ENCODE results near the gene TRANK1. TPM values are rescaled to one million over a fixed set of nuclear protein-coding genes. Genes with fewer than 3 reads are reported as not detected.

Gene TRANK1
- total RNA-seq, 4 donors from 2014 or later: 9.4 to 31.5 (median 14.6) TPM

GRCh38 chr3:36928220-36928619 lies 16.6 kb downstream of the TRANK1 start:
- no peak for ATAC-seq (ENCODE audit: low FRiP score)
- no peak for TF ChIP-seq CTCF (IDR thresholded peaks at IDR 0.05)

GRCh38 chr3:36926292-36926897 lies 18.5 kb downstream of the TRANK1 start:
- ATAC-seq (ENCODE audit: low FRiP score) (no peak), DNase-seq (ENCODE audit: low spot score) (no peak)
- no peak for TF ChIP-seq CTCF (IDR thresholded peaks at IDR 0.05)

More at GRCh38 chr3:36928220-36928619, 16.6 kb downstream of the TRANK1 start:
- DNase-seq (ENCODE audit: low spot score): no peak

GRCh38 chr3:36924744-36925521 lies 19.9 kb downstream of the TRANK1 start:
- no peak for TF ChIP-seq CTCF (IDR thresholded peaks at IDR 0.05)
- ATAC-seq (ENCODE audit: low FRiP score): no peak
- DNase-seq (ENCODE audit: low spot score): no peak

GRCh38 chr3:36923981-36924743 lies 20.7 kb downstream of the TRANK1 start:
- DNase-seq (ENCODE audit: low spot score) (no peak), ATAC-seq (ENCODE audit: low FRiP score) (no peak)
- TF ChIP-seq CTCF (IDR thresholded peaks at IDR 0.05): no peak

GRCh38 chr3:36923523-36923943 lies 21.3 kb downstream of the TRANK1 start:
- ATAC-seq (ENCODE audit: low FRiP score) (no peak), DNase-seq (ENCODE audit: low spot score) (no peak)
- no peak for TF ChIP-seq CTCF (IDR thresholded peaks at IDR 0.05)

GRCh38 chr3:36920884-36921567 lies 23.8 kb downstream of the TRANK1 start:
- DNase-seq (ENCODE audit: low spot score) (no peak), ATAC-seq (ENCODE audit: low FRiP score) (no peak)
- no peak for TF ChIP-seq CTCF (IDR thresholded peaks at IDR 0.05)

All from omental fat pad (tissue), 4 donors.